ENCODE data around the gene EGFR. TPM values are rescaled to one million over a fixed set of nuclear protein-coding genes. Genes with fewer than 3 reads are reported as not detected.

Gene EGFR
- total RNA-seq, 4 donors from 2014 or later, result 36.4 to 73.6 (median 38.7) TPM

- Histone ChIP-seq H3K36me3 (no peaks in the 10 kb centered on the region), H3K4me3 (no peak overlapping the region), H3K9me3 (no peaks in the 10 kb centered on the region), H3K4me1 (no peaks in the 10 kb centered on the region), H3K27me3 (no peaks in the 10 kb centered on the region), H3K27ac (no peak overlapping the region)
- intact Hi-C loops (cut with DNase I; ENCODE audit: low total_unique reads), result no loop called here
- TF ChIP-seq POLR2A (IDR thresholded peaks at IDR 0.05) (no peak), CTCF (IDR thresholded peaks at IDR 0.05) (no peak)
- no peak for DNase-seq
Measured at GRCh38 chr7:55044791-55045190, 26.0 kb downstream of the EGFR start.

- Histone ChIP-seq H3K4me1 (no peaks in the 10 kb centered on the region), H3K4me3 (no peak overlapping the region), H3K36me3 (no peaks in the 10 kb centered on the region), H3K27me3 (no peaks in the 10 kb centered on the region), H3K9me3 (no peaks in the 10 kb centered on the region), H3K27ac (no peak overlapping the region)
- intact Hi-C loops (cut with DNase I; ENCODE audit: low total_unique reads), result no loop called here
- DNase-seq, result no peak
- TF ChIP-seq CTCF (IDR thresholded peaks at IDR 0.05) (no peak), POLR2A (IDR thresholded peaks at IDR 0.05) (no peak)
Measured at GRCh38 chr7:55046582-55047342, 27.9 kb downstream of the EGFR start.

- H3K4me1 ChIP-seq, result no peaks in the 10 kb centered on the region
Measured at GRCh38 chr7:55048221-55048859, 29.5 kb downstream of the EGFR start.

GRCh38 chr7:55050281-55050680, 31.5 kb downstream of the EGFR start:
- Histone ChIP-seq H3K36me3 (no peaks in the 10 kb centered on the region), H3K4me3 (no peak overlapping the region), H3K27me3 (no peaks in the 10 kb centered on the region), H3K4me1 (no peaks in the 10 kb centered on the region), H3K27ac (no peak overlapping the region), H3K9me3 (no peaks in the 10 kb centered on the region)
- TF ChIP-seq POLR2A (IDR thresholded peaks at IDR 0.05) (no peak), CTCF (IDR thresholded peaks at IDR 0.05) (no peak)
- intact Hi-C loops (cut with DNase I; ENCODE audit: low total_unique reads), result no loop called here
- no peak for DNase-seq

More at GRCh38 chr7:55048221-55048859, 29.5 kb downstream of the EGFR start:
- no peak for DNase-seq
- TF ChIP-seq POLR2A (IDR thresholded peaks at IDR 0.05) (no peak), CTCF (IDR thresholded peaks at IDR 0.05) (no peak)
- Histone ChIP-seq H3K9me3 (no peaks in the 10 kb centered on the region), H3K27ac (no peak overlapping the region), H3K4me3 (no peak overlapping the region), H3K36me3 (no peaks in the 10 kb centered on the region), H3K27me3 (no peaks in the 10 kb centered on the region)
- intact Hi-C loops (cut with DNase I; ENCODE audit: low total_unique reads), result no loop called here

GRCh38 chr7:55052081-55052480, 33.3 kb downstream of the EGFR start:
- no peak overlapping the region for H3K27ac ChIP-seq
- intact Hi-C loops (cut with DNase I; ENCODE audit: low total_unique reads), result no loop called here
- peaks cover 0 to 4% of the 10 kb centered on the region in 2 donors for H3K4me1 ChIP-seq

More at GRCh38 chr7:55052081-55052480, 33.3 kb downstream of the EGFR start:
- TF ChIP-seq CTCF (IDR thresholded peaks at IDR 0.05) (no peak), POLR2A (IDR thresholded peaks at IDR 0.05) (no peak)
- Histone ChIP-seq H3K36me3 (no peaks in the 10 kb centered on the region), H3K9me3 (no peaks in the 10 kb centered on the region), H3K4me3 (no peak overlapping the region), H3K27me3 (no peaks in the 10 kb centered on the region)
- DNase-seq, result no peak

Measured in uterus (tissue), 4 donors.